ENCODE data around the gene IFI30.

- TF ChIP-seq POLR2AphosphoS5 (IDR thresholded peaks at IDR 0.05; ENCODE audit: insufficient read depth, low read depth, low read length), result no peak
- no peak for TF ChIP-seq POLR2A (IDR thresholded peaks at IDR 0.05; ENCODE audit: low read depth, low read length)
- no peak for TF ChIP-seq CTCF (IDR thresholded peaks at IDR 0.05; ENCODE audit: extremely low read depth in 1 of 2, insufficient read depth in 1 of 2, low read depth in 1 of 2, low read length in 2 of 2)
- TF ChIP-seq MAX (IDR thresholded peaks at IDR 0.05; ENCODE audit: insufficient read depth, insufficient read length), result no peak
- TF ChIP-seq JUN (IDR thresholded peaks at IDR 0.05; ENCODE audit: borderline replicate concordance, insufficient read depth, insufficient read length, low read depth), result no peak
- no peak for TF ChIP-seq EZH2 (IDR thresholded peaks at IDR 0.05; ENCODE audit: borderline replicate concordance, low read depth, low read length, severe bottlenecking)
- TF ChIP-seq FOS (IDR thresholded peaks at IDR 0.05; ENCODE audit: borderline replicate concordance, insufficient read depth, low read length), result no peak
- TF ChIP-seq GATA2 (IDR thresholded peaks at IDR 0.05; ENCODE audit: insufficient read depth, insufficient read length, low read depth, low read length), result no peak
- no peak for TF ChIP-seq MYC (IDR thresholded peaks at IDR 0.05; ENCODE audit: low read depth, low read length)
These were observed 51.1 kb downstream of the IFI30 start for GRCh38 chr19:18224525-18225354.

Measured in endothelial cell of umbilical vein (primary cell).